HG03469 (cell line): ENCODE results near the gene ADGRF1.
"Not testable (repeated sequence)": the region's sequence is repeated elsewhere in the genome, so short reads cannot be mapped to it uniquely, and the experiment has no call there.

Source experiments
- ATAC-seq: cut with Tn5 transposase; IDR thresholded peaks from one replicate; pipeline ENCODE4 v1.9.1; 2021; ENCODE audit warnings: mild to moderate bottlenecking, moderate library complexity, moderate number of reproducible peaks; ENCODE audit not compliant: unreplicated experiment

ADGRF1 gene

GRCh38 chr6:47023573-47023972 is 18.6 kb downstream of the ADGRF1 start:
- ATAC-seq = no peak

GRCh38 chr6:47022191-47022590 is 19.9 kb downstream of the ADGRF1 start:
- no peak for ATAC-seq

GRCh38 chr6:47019941-47020340 is 22.2 kb downstream of the ADGRF1 start:
- ATAC-seq = no peak

DNA sequence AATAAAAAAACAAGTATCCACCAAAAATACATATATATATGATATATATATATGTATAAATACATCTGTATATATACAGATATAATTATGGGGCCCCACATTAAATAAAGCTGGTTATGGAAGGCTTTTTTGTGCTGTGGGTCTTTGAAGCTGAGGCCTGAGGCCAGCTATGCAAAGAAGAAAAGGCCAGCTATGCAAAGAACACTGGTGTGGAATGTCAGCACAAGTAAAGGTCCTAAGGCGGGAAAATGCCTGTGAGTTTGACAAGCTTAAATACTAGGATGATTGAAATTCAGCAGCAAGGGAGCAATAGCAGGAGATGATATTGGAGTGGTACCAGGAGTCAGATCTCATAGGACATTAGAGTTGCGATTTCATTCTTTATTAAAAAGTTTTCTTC is 25.2 kb downstream of the ADGRF1 start:
- ATAC-seq = no peak

- no peak for ATAC-seq
Observed at GRCh38 chr6:47016261-47016660, 25.9 kb downstream of the ADGRF1 start.

GRCh38 chr6:47014401-47014800 is 27.7 kb downstream of the ADGRF1 start:
- ATAC-seq = no peak

GRCh38 chr6:47009583-47009982 is 32.5 kb downstream of the ADGRF1 start:
- ATAC-seq = no peak

DNA sequence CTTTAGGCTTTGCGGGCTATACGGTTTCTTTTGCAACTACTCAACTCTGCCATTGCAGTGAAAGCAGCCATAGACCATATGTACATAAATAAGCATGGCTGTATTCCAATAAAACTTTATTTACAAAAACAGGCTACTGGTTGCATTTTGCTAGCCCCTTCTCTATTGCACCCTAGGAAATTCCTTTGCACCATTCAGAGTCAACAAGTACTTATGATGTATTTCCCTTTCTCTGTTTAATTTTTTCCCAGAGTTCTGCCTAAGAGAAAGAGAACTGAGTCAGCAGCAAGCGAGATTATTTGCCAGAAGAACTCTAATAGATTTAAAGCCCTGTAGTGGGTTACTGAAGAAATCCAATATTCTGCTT is 33.8 kb downstream of the ADGRF1 start:
- no peak for ATAC-seq

DNA sequence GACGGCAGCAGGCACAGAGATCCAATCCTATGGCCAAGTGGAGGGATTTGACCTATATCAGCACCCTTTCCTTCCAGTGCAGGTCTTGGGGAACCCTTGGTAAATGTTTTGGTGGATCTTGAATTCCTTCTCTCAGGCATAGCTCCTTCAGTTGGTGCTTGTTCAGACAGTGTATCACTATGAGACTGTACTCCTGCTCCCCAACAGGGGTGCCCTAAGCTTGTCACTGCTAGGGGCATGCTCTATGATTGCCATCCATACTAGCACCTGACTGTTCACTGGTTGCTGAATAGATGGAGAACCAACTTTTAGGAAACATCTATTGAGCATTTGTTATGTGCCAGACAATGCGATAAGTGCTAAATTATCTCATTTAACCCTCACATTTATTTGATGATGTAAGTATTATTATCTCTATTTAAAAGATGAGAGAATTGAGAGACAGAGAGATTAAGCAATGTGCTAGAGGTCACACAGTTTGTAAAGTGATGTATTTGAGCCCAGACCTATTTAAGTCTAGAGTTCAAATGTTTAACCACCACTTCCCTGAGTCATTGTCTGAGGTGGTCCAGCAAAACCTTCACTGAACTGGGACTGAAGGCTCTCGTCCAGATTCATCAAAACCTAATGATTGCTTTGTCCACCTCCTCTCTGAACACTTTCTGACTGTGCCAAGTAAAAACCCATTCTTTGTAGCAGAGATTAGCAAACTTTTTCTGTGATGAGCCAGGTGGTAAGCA is 34.3 kb downstream of the ADGRF1 start:
- no peak for ATAC-seq

DNA sequence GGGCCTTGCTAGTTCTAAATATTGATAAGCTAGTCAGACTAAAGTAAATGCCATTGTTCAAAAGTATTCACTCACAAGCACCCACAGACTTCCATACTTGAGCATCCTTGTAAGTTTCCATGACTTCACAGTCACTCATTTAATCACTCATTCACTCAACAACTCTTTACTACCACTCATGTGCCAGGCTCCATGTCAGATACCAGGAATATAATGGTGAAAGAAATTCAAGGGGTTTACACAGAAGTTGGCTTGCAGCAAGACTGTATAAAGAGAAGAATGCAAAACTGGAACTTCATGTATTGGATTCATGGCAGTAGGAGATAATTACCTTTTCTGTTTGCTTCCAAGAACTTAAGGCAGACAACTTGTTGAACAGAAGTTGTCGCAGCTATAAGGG is 36.6 kb downstream of the ADGRF1 start:
- ATAC-seq = no peak

DNA sequence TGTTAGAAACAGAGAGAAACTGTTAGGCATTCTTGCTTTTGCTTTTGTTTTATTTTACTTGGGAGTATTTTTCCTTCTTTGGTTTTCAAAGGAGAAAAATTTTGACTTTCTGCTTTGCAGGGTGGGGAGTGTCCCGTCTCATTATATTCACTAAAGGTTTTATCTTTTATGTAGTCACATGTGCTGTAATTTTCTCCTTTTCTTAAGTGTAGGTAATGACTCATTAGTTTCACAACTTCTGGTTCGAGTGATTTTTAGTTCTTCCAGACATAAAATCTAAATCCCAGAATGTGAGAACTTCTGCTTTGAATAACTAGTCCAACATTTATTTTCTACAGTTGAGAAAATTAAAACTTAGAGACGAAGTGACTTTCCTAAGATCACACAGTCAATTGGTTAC is 37.7 kb downstream of the ADGRF1 start:
- ATAC-seq = no peak

- no peak for ATAC-seq
Observed at GRCh38 chr6:47000842-47001241, 41.3 kb downstream of the ADGRF1 start.

DNA sequence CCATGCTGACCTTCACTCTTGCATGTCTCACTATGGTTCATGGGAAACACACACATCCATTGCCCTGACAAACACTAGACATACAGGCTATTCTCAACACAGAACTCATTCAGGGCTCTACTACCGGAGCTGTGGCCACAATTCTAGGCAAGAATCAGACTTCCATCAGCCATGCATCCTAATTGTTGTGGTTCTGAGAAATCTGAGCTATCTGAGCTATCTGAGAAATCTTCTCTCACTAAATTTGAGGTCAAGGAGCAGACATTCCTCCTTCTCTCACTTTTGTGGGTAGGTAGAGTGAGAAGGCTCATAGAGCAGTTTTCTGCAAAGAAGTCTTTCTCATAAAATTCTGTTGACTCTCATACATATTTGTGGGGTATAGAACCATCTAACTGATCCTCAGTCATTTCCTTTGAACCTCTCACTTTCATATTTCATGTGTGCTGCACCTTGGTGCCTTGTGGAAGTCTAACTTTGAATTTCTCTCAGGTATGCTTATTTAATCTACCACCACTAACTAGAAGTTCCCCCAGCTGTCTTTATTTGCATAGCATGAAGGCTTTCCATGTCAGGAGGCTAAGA is 43.6 kb downstream of the ADGRF1 start:
- ATAC-seq = no peak

DNA sequence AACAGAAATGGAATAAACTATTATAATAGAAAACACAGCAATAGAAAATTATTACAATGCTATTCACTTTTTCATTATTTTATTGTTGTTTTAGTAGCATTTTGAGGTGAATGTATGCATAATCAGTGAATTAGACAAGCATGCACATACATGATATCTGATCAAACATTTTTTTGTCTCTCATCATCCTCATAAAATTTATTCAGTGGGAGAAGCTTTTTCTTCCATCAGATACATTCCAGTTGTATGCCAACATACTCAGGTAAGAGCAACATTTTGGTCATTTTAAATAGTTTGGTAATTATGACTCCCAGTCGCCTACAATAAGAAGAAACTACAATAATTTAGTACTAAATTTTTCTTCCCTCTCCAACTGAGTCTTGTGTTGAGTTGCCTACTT is 44.5 kb downstream of the ADGRF1 start:
- no peak for ATAC-seq

DNA sequence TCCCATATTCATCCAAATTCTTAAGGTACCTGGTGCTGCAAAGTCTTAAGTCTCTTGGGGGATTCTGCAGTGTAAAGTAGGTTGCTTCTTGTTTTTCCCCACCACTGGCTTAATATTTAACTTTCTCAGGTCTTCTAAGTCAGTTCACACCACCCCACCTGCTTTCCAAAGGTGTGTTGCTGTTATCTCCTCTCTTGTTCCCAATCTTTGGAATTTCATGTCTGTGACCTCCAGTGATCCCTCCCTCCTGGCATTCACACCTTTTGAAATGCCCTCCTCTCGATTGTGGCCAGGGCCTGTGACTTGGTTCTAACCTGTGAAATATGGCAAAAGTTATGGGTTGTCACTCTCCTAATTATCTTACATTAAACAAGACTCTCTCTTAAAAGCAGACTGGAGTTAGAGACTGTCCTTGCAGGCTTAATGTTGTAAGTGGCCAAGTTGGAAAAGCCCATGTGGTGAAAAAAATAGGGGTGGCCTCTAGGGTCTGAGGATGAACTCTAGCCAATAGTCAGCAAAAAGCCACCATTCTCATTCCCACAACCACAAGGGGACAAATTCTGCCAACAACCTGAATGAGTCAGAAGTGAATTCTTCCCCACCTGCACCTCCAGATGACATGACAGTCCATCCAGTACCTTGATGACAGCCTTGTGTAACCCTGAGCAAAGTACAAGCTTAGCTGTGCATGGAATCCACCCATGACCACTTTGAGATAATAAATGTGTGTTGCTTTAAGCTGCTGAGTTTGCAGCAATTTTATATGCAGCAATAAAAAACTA is 45.1 kb downstream of the ADGRF1 start:
- no peak for ATAC-seq

- ATAC-seq = no peak
Observed at GRCh38 chr6:46994933-46995332, 47.2 kb downstream of the ADGRF1 start.

- no peak for ATAC-seq
Observed at GRCh38 chr6:46993846-46994245, 48.3 kb downstream of the ADGRF1 start.

DNA sequence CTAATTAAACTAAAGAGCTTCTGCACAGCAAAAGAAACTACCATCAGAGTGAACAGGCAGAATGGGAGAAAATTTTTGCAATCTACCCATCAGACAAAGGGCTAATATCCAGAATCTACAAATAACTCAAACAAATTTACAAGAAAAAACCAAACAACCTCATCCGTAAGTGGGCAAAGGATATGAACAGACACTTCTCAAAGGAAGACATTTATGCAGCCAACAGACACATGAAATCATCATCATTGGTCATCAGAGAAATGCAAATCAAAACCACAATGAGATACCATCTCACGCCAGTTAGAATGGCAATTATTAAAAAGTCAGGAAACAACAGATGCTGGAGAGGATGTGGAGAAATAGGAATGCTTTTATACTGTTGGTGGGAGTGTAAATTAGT is 49.7 kb downstream of the ADGRF1 start:
- ATAC-seq = not testable (repeated sequence)

DNA sequence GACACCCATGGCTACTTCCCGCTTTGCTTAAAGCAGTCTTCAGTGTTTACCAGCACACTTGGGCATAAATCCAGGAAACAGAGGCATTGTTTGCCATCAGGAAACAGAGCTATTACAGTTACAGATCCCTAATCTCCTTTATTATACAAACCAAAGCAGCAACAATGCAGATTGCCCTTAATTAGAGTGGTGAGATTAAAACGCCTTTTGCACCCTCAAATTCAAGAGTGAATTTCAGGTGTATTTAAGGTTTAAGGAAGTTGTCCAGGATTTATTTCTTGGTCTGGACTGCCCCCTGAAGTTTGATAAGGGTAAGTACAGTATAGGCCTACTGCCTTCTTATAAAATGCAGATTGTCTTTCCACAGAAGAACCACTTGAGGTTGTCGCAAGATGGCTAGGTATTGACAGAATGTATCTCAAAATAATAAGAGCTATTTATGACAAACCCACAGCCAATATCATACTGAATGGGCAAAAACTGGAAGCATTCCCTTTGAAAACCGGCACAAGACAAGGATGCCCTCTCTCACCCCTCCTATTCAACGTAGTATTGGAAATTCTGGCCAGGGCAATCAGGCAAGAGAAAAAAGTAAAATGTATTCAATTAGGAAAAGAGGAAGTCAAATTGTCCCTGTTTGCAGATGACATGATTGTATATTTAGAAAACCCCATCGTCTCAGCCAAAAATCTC is 51.2 kb downstream of the ADGRF1 start:
- not testable (repeated sequence) for ATAC-seq

DNA sequence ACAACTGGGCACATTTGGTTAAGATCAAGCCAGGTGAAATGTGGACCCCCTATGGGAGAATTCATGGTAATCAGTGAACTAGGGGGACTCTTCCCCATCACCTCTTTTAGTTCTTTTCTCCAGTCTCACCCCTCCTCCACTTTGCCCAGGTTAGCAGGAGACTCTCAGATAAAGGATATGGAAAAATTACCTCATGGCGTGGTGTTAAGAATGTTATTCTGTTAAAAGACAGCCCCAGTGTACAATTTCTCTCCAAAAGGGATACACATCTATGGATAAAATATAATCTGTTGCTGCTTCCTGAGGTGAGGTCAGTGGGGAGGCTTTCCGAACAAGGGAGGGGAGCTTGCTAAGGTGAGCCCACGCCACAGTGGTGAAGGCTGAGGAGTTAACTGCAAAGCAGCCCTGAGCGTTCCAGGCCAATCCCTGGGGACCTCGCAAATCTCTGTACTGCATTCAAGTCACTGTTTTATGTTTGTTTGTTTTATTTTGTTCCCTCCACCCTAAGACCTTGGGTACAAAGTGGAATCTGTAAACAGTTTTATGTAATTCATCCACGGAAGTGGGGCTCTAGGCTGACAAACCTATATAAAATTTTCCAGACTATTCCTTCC is 52.0 kb downstream of the ADGRF1 start:
- no peak for ATAC-seq

GRCh38 chr6:46989398-46989797 is 52.7 kb downstream of the ADGRF1 start:
- no peak for ATAC-seq
